K562 (cell line): ENCODE data around the gene USP10. TPM values are rescaled to one million over a fixed set of nuclear protein-coding genes. Genes with fewer than 3 reads are reported as not detected.

Experiments
- ARID1B ChIP-seq: fragments of 450-650 bp; IDR thresholded peaks from 2 replicates; pipeline ENCODE4 v1.6.1; 2016; ENCODE audit warnings: antibody characterized with exemption, mild to moderate bottlenecking, inconsistent platforms
- ATF7 ChIP-seq: fragments of 450-650 bp; IDR thresholded peaks from 2 replicates; pipeline ENCODE4 v1.7.1; 2014; ENCODE audit warnings: mild to moderate bottlenecking, moderate library complexity
- CHD2 ChIP-seq: IDR thresholded peaks from 2 replicates; pipeline ENCODE4 v1.6.1; 2011; ENCODE audit warnings: low read depth, low read length
- ETS2 ChIP-seq: IDR thresholded peaks from 2 replicates; pipeline ENCODE4 v1.6.1; 2016; ENCODE audit warnings: borderline replicate concordance, missing genetic modification characterization, mild to moderate bottlenecking, moderate library complexity, missing compliant biosample characterization; ENCODE audit not compliant: poor library complexity, severe bottlenecking
- EWSR1 ChIP-seq: fragments of 450-650 bp; IDR thresholded peaks from 2 replicates; pipeline ENCODE4 v1.6.1; 2018; ENCODE audit warnings: borderline replicate concordance, mild to moderate bottlenecking, low read depth, moderate library complexity; ENCODE audit not compliant: partially characterized antibody
- FOXA1 ChIP-seq: fragments of 450-650 bp; IDR thresholded peaks from 2 replicates; pipeline ENCODE4 v1.6.1; 2016; ENCODE audit warnings: mild to moderate bottlenecking, borderline replicate concordance
- GABPB1 ChIP-seq: sonication (generic); formaldehyde crosslinking; IDR thresholded peaks from 2 replicates; pipeline ENCODE4 v1.8.0; 2022; ENCODE audit warnings: mild to moderate bottlenecking, missing genetic modification reagents
- JUND ChIP-seq, 2 experiments: IDR thresholded peaks; 2 replicates in 1 of 2; 3 replicates in 1 of 2; pipeline ENCODE4 v1.6.1; 2011; ENCODE audit warnings: borderline replicate concordance in 2 of 2, low read depth in 2 of 2, low read length in 2 of 2, improper control_type of control experiment in 1 of 2, missing biosample characterization in 1 of 2, missing genetic modification characterization in 1 of 2, missing genetic modification reagents in 1 of 2
- KDM4B ChIP-seq, 2 experiments: fragments of 450-650 bp in 1 of 2; sonication (generic) in 1 of 2; IDR thresholded peaks; 2 replicates each; pipeline ENCODE4 v1.6.1; 2016 to 2017; ENCODE audit warnings: borderline replicate concordance in 2 of 2, antibody characterized with exemption in 1 of 2, low read depth in 1 of 2, mild to moderate bottlenecking in 1 of 2
- MYC ChIP-seq, 2 experiments: fragments of 250-450 bp in 1 of 2; sonication (Bioruptor Pico) in 1 of 2; IDR thresholded peaks; 2 replicates each; pipeline versions ENCODE4 v1.5.1 to v1.6.1; 2012 to 2021; ENCODE audit warnings: low read depth in 2 of 2, borderline replicate concordance in 1 of 2, improper control_type of control experiment in 1 of 2, low read length in 1 of 2, mild to moderate bottlenecking in 1 of 2, moderate library complexity in 1 of 2
- NFIC ChIP-seq: fragments of 450-650 bp; IDR thresholded peaks from 2 replicates; pipeline ENCODE4 v1.6.1; 2017; ENCODE audit warnings: mild to moderate bottlenecking, inconsistent platforms
- RAD21 ChIP-seq, 2 experiments: fragments of 250-450 bp in 1 of 2; fragments of 450-650 bp in 1 of 2; sonication (Bioruptor Pico) in 1 of 2; formaldehyde crosslinking in 1 of 2; IDR thresholded peaks in 1 of 2; conservative IDR thresholded peaks in 1 of 2; 2 replicates each; pipeline versions ENCODE4 v1.4.0 to v1.8.0; 2020 to 2022; ENCODE audit warnings: mild to moderate bottlenecking in 2 of 2, moderate library complexity in 1 of 2
- RAD51 ChIP-seq: fragments of 450-650 bp; IDR thresholded peaks from 2 replicates; pipeline ENCODE4 v1.7.1; 2016; ENCODE audit warnings: low read depth, mild to moderate bottlenecking, borderline replicate concordance
- RBM39 ChIP-seq: fragments of 200-400 bp; formaldehyde crosslinking; optimal IDR thresholded peaks from 2 replicates; pipeline ENCODE3; 2018; ENCODE audit warnings: low read depth, low read length
- SRSF1 ChIP-seq: fragments of 200-400 bp; formaldehyde crosslinking; IDR thresholded peaks from 2 replicates; pipeline ENCODE4 v1.6.1; 2017; ENCODE audit warnings: mild to moderate bottlenecking, low read depth, low read length, moderate library complexity
- ZFX ChIP-seq: sonication (generic); formaldehyde crosslinking; IDR thresholded peaks from 2 replicates; pipeline ENCODE4 v1.8.0; 2022; ENCODE audit warnings: mild to moderate bottlenecking, missing genetic modification reagents, moderate library complexity
- ZNF121 ChIP-seq: sonication (generic); formaldehyde crosslinking; conservative IDR thresholded peaks from 2 replicates; pipeline ENCODE4 v1.8.0; 2022; ENCODE audit warnings: missing genetic modification reagents
- ZNF133 ChIP-seq: fragments of 250-450 bp; sonication (Bioruptor Pico); IDR thresholded peaks from 2 replicates; pipeline ENCODE4 v1.4.0; 2020; ENCODE audit warnings: mild to moderate bottlenecking
- ZNF324 ChIP-seq: fragments of 250-450 bp; sonication (Bioruptor Pico); IDR thresholded peaks from 2 replicates; pipeline ENCODE4 v1.4.0; 2020; ENCODE audit warnings: mild to moderate bottlenecking
- ZNF57 ChIP-seq: fragments of 450-650 bp; formaldehyde crosslinking; IDR thresholded peaks from 2 replicates; pipeline ENCODE4 v1.4.0; 2020; ENCODE audit warnings: mild to moderate bottlenecking, moderate library complexity
- ZNF592 ChIP-seq: fragments of 450-650 bp; IDR thresholded peaks from 2 replicates; pipeline ENCODE4 v1.6.1; 2017; ENCODE audit warnings: antibody characterized with exemption, mild to moderate bottlenecking
- polyA plus RNA-seq, 8 experiments: library from polyadenylated mRNA; depleted of rRNA in 4 of 8; stranded (reverse) in 5 of 8; unstranded in 3 of 8; fragments of >200 nt; fragmentation: Nextera tagmentation in 2 of 8; fragmentation: Illumina TruSeq in 1 of 8; extraction: Ambion mirVana in 2 of 8; extraction: Trizol in 1 of 8; gene quantifications; 2 replicates each; pipeline versions ENCODE4 v1.2.1 to v1.2.3, GENCODE V29; 2011 to 2014; ENCODE audit warnings: inconsistent platforms in 1 of 8, missing spikeins in 1 of 8
- total RNA-seq, 7 experiments: library from RNA; depleted of rRNA in 6 of 7; stranded (reverse); fragments of >200 nt in 6 of 7; fragmentation: Illumina TruSeq in 2 of 7; extraction: Trizol in 2 of 7; gene quantifications; 2 replicates each; pipeline versions ENCODE4 v1.2.1 to v1.2.3, GENCODE V29; 2011 to 2021; ENCODE audit warnings: low replicate concordance in 1 of 7
- TF ChIP-seq, protein P1 (sequence below), 2 experiments: fragments of 450-650 bp; IDR thresholded peaks; 2 replicates each; pipeline ENCODE4 v1.6.1; 2016

Gene USP10
- total and polyA plus RNA-seq, 9 of the 15 experiments (the other 6 are each of a cell fraction or from before 2014, with no cell fraction given): 61.7 to 197 (median 116) TPM

GRCh38 chr16:84806256-84806889 is 106.6 kb downstream of the USP10 start (continued):
- TF ChIP-seq ATF7 (peak; percentile 55; the same call in 1 of the 2 replicates), ZNF121 (CRISPR knock-in tag) (no peak), ZFX (CRISPR knock-in tag) (peak; percentile 46; the same call in 1 of the 2 replicates), KDM4B (IDR thresholded peaks at IDR 0.05; ENCODE audit: borderline replicate concordance in 2 of 2, low read depth in 1 of 2) (0 out of 4 replicates have a peak, but pooled peaks of 1 of the 2 experiments have one; percentile 62), SRSF1 (no peak), EWSR1 (no peak), FOXA1 (no peak), RAD51 (0 out of 2 replicates have a peak, but pooled peaks have one; percentile 14), ZNF324 (no peak), MYC (IDR thresholded peaks at IDR 0.05; ENCODE audit: low read depth, low read length) (0 out of 2 replicates have a peak, but pooled peaks have one; percentile 13), MYC (CRISPR knock-in tag; IDR thresholded peaks at IDR 0.05; ENCODE audit: borderline replicate concordance, low read depth) (no peak; the same call in 1 of the 2 replicates), GABPB1 (CRISPR knock-in tag) (peak; percentile 76), RAD21 (CRISPR knock-in tag; conservative IDR thresholded peaks at IDR 0.05 in 1 of 2, IDR thresholded peaks at IDR 0.05 in 1 of 2) (peak in 1 of 2 experiments; percentile 39; a peak in 3 of 4 replicates), CHD2 (no peak), RBM39 (no peak), ZNF57 (CRISPR knock-in tag) (no peak), ARID1B (peak; percentile 66), ZNF592 (peak; percentile 71), ZNF133 (CRISPR knock-in tag) (no peak), ETS2 (tag) (no peak), NFIC (peak; percentile 77), JUND (IDR thresholded peaks at IDR 0.05; ENCODE audit: borderline replicate concordance, low read depth, low read length) (peak; percentile 41; the same call in 1 of the 2 replicates), JUND (tag; IDR thresholded peaks at IDR 0.05; ENCODE audit: borderline replicate concordance, low read depth, low read length) (0 out of 3 replicates have a peak, but pooled peaks have one; percentile 38)
- TF ChIP-seq, protein P1, sequence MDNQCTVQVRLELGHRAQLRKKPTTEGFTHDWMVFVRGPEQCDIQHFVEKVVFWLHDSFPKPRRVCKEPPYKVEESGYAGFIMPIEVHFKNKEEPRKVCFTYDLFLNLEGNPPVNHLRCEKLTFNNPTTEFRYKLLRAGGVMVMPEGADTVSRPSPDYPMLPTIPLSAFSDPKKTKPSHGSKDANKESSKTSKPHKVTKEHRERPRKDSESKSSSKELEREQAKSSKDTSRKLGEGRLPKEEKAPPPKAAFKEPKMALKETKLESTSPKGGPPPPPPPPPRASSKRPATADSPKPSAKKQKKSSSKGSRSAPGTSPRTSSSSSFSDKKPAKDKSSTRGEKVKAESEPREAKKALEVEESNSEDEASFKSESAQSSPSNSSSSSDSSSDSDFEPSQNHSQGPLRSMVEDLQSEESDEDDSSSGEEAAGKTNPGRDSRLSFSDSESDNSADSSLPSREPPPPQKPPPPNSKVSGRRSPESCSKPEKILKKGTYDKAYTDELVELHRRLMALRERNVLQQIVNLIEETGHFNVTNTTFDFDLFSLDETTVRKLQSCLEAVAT (IDR thresholded peaks at IDR 0.05): no peak
